A673 (cell line): Measurements from ENCODE around the gene XPA. TPM values are rescaled to one million over a fixed set of nuclear protein-coding genes. Genes with fewer than 3 reads are reported as not detected.

Experiments used
- BruUV-seq: library from RNA; stranded (reverse); fragments of 400-500 nt; replicated peaks from 2 replicates; lab custom pipeline; 2021; lab: Mats Ljungman, UMichigan
- CTCF ChIA-PET: fragments of 300-600 bp; sonication (Branson Sonifier 250); formaldehyde crosslinking; loops from one replicate; lab custom pipeline; 2022; ENCODE audit warnings: antibody characterized with exemption; lab: Charles Lee
- POLR2A ChIA-PET: fragments of 300-600 bp; sonication (Branson Sonifier 250); formaldehyde crosslinking; loops from one replicate; lab custom pipeline; 2022; ENCODE audit warnings: antibody characterized with exemption; ENCODE audit not compliant: low non-redundant PET; lab: Charles Lee
- DNase-seq: peaks from one replicate; pipeline ENCODE4 v3.0.0-alpha.2; 2015; ENCODE audit warnings: low spot score
- H3K27ac ChIP-seq: fragments of 200-600 bp; sonication (generic); 2 replicates; pipeline ENCODE4 v1.5.1; 2016; ENCODE audit warnings: mixed run types, low read depth, mild to moderate bottlenecking, mixed read lengths, antibody characterized with exemption, low read length; ENCODE audit not compliant: poor library complexity, severe bottlenecking
- H3K27me3 ChIP-seq: fragments of 200-600 bp; sonication (generic); replicated peaks from 2 replicates; pipeline ENCODE4 v1.6.1; 2017; ENCODE audit warnings: mixed run types, low read depth, mild to moderate bottlenecking, mixed read lengths, antibody characterized with exemption, low read length; ENCODE audit not compliant: insufficient read depth, poor library complexity
- H3K36me3 ChIP-seq: fragments of 200-600 bp; sonication (generic); 2 replicates; pipeline ENCODE4 v1.6.1; 2016; ENCODE audit warnings: mixed run types, mild to moderate bottlenecking, mixed read lengths, antibody characterized with exemption, low read length; ENCODE audit not compliant: insufficient read depth, poor library complexity, severe bottlenecking
- H3K4me1 ChIP-seq: fragments of 200-600 bp; sonication (generic); 2 replicates; pipeline ENCODE4 v1.6.1; 2017; ENCODE audit warnings: mixed run types, mild to moderate bottlenecking, mixed read lengths, antibody characterized with exemption, low read length; ENCODE audit not compliant: insufficient read depth, poor library complexity, severe bottlenecking
- H3K4me3 ChIP-seq: fragments of 200-600 bp; sonication (generic); 2 replicates; pipeline ENCODE4 v1.5.1; 2016; ENCODE audit warnings: low read depth, mixed run types, mild to moderate bottlenecking, mixed read lengths, low read length; ENCODE audit not compliant: poor library complexity, severe bottlenecking
- H3K9me3 ChIP-seq: fragments of 200-600 bp; sonication (generic); 2 replicates; pipeline ENCODE4 v1.6.1; 2016; ENCODE audit warnings: mixed run types, low read depth, mild to moderate bottlenecking, mixed read lengths, antibody characterized with exemption, low read length; ENCODE audit not compliant: poor library complexity, severe bottlenecking
- CTCF ChIP-seq: fragments of 300-800, 200-600 bp; sonication (generic); conservative IDR thresholded peaks from 2 replicates; pipeline ENCODE4 v1.5.1; 2017; ENCODE audit warnings: low read depth, mild to moderate bottlenecking, antibody characterized with exemption, low read length, moderate library complexity, mixed read lengths
- EZH2 ChIP-seq: fragments of 200-600 bp; sonication (generic); IDR thresholded peaks from 2 replicates; pipeline ENCODE4 v1.6.1; 2017; ENCODE audit warnings: borderline replicate concordance, low read depth, mild to moderate bottlenecking, mixed read lengths, antibody characterized with exemption, low read length; ENCODE audit not compliant: poor library complexity, severe bottlenecking
- intact Hi-C: fragments of 100-400 bp; cut with micrococcal nuclease; formaldehyde crosslinking; loops from one replicate; pipeline ENCODE4 v1.10.0; 2022; ENCODE audit not compliant: unreplicated experiment
- total RNA-seq: library from RNA; stranded (reverse); gene quantifications from 2 replicates; pipeline ENCODE4 v1.2.3, GENCODE V29; 2021

The XPA gene
- total RNA-seq, 1 experiment from 2014 or later: 15.6 TPM

- no peaks in the 10 kb centered on the region for H3K36me3 ChIP-seq
- ChIA-PET POLR2A (no interaction called here), CTCF (no interaction called here)
- no peaks in the 10 kb centered on the region for H3K27me3 ChIP-seq
- no peaks in the 10 kb centered on the region for H3K9me3 ChIP-seq
- TF ChIP-seq EZH2 (no peak), CTCF (no peak)
- H3K4me3 ChIP-seq: no peak overlapping the region
- H3K4me1 ChIP-seq: peaks cover 15% of the 10 kb centered on the region
- H3K27ac ChIP-seq: no peak overlapping the region
- intact Hi-C loops: no loop called here
- DNase-seq: no peak
- no TSS peak for BruUV-seq
Observed at GRCh38 chr9:97698865-97699264, 1.7 kb upstream of the XPA start.

- H3K9me3 ChIP-seq: no peaks in the 10 kb centered on the region
- H3K4me1 ChIP-seq: peaks cover 15% of the 10 kb centered on the region
- ChIA-PET POLR2A (interaction anchor here (0.8 kb wide), 1 partner anchor 325 kb away, joined by 3 read pairs; no protein-coding TSS in a partner anchor), CTCF (no interaction called here)
- DNase-seq: no peak
- H3K36me3 ChIP-seq: no peaks in the 10 kb centered on the region
- TF ChIP-seq EZH2 (no peak), CTCF (no peak)
- intact Hi-C loops: no loop called here
- H3K27ac ChIP-seq: no peak overlapping the region
- H3K4me3 ChIP-seq: peak overlapping the region; percentile 92
- no peaks in the 10 kb centered on the region for H3K27me3 ChIP-seq
- BruUV-seq: no TSS peak
Observed at GRCh38 chr9:97697837-97698236, 697 bp upstream of the XPA start.

- intact Hi-C loops: no loop called here
- Histone ChIP-seq H3K4me3 (peak overlapping the region; percentile 92), H3K36me3 (peaks cover 5% of the 10 kb centered on the region), H3K4me1 (peaks cover 15% of the 10 kb centered on the region), H3K27ac (peak overlapping the region; percentile 85), H3K9me3 (no peaks in the 10 kb centered on the region), H3K27me3 (no peaks in the 10 kb centered on the region)
- ChIA-PET CTCF (no interaction called here), POLR2A (no interaction called here)
- no peak for TF ChIP-seq EZH2
- TF ChIP-seq CTCF: no peak
- peak; percentile 25 for DNase-seq
- BruUV-seq: no TSS peak
Observed at GRCh38 chr9:97695995-97696802, 941 bp downstream of the XPA start.
